Activated B cell treated with CpG ODN at 0.5 μM for 24 hours (primary cell): ENCODE results near the gene OSBPL5. TPM values are rescaled to one million over a fixed set of nuclear protein-coding genes. Genes with fewer than 3 reads are reported as not detected.

Source experiments
- ATAC-seq: fragments of 200-7000 bp; cut with Tn5 transposase; one replicate; pipeline ENCODE4 v1.10.0; 2021; ENCODE audit warnings: low read depth, mild to moderate bottlenecking, moderate library complexity
- CTCF ChIA-PET: fragments of 350-600 bp; sonication (Branson Sonifier 250); formaldehyde crosslinking; loops from one replicate; lab custom pipeline; 2021; ENCODE audit warnings: antibody characterized with exemption; lab: Charles Lee
- POLR2A ChIA-PET: fragments of 350-600 bp; sonication (Branson Sonifier 250); formaldehyde crosslinking; loops from one replicate; lab custom pipeline; 2021; ENCODE audit warnings: antibody characterized with exemption; lab: Charles Lee
- DNase-seq: peaks from one replicate; pipeline ENCODE4 v3.0.0; 2022
- H3K27ac Mint-ChIP-seq: one replicate; pipeline ENCODE4 v1.8.0; 2020; ENCODE audit warnings: mixed read lengths
- H3K27me3 Mint-ChIP-seq: one replicate; pipeline ENCODE4 v1.8.0; 2021; ENCODE audit warnings: mixed read lengths
- H3K36me3 Mint-ChIP-seq: one replicate; pipeline ENCODE4 v1.8.0; 2021; ENCODE audit warnings: low read depth, mixed read lengths
- H3K4me1 Mint-ChIP-seq: one replicate; pipeline ENCODE4 v1.8.0; 2021; ENCODE audit warnings: mixed read lengths
- H3K4me3 Mint-ChIP-seq: one replicate; pipeline ENCODE4 v1.8.0; 2020; ENCODE audit warnings: mild to moderate bottlenecking, mixed read lengths
- H3K9me3 Mint-ChIP-seq: one replicate; pipeline ENCODE4 v1.8.0; 2020; ENCODE audit warnings: mixed read lengths
- CTCF ChIP-seq: fragments of 200-600 bp; IDR thresholded peaks from one replicate; pipeline ENCODE4 v1.8.0; 2022; ENCODE audit warnings: antibody characterized with exemption, mild to moderate bottlenecking
- intact Hi-C: fragments of 100-400 bp; cut with micrococcal nuclease; formaldehyde crosslinking; loops from one replicate; pipeline ENCODE4 v1.15.1; 2024
- total RNA-seq: library from RNA; stranded (reverse); gene quantifications from 2 replicates; pipeline ENCODE4 v1.2.3, GENCODE V29; 2022

OSBPL5 gene
- total RNA-seq, 1 donor from 2014 or later: not detected

- Mint-ChIP-seq H3K36me3 (no peaks in the 10 kb centered on the region), H3K4me3 (no peak overlapping the region), H3K27ac (no peak overlapping the region), H3K27me3 (peaks cover 4% of the 10 kb centered on the region), H3K4me1 (no peaks in the 10 kb centered on the region), H3K9me3 (no peaks in the 10 kb centered on the region)
- CTCF ChIA-PET: no interaction called here
- POLR2A ChIA-PET: no interaction called here
- ATAC-seq (no peak), DNase-seq (no peak)
- intact Hi-C loops: no loop called here
- no peak for TF ChIP-seq CTCF
Observed at GRCh38 chr11:3200388-3201111, 35.4 kb upstream of the OSBPL5 start.

- no peak overlapping the region for H3K27ac Mint-ChIP-seq
- peaks cover 4% of the 10 kb centered on the region for H3K27me3 Mint-ChIP-seq
- intact Hi-C loops: no loop called here
- H3K4me1 Mint-ChIP-seq: no peaks in the 10 kb centered on the region
- ChIA-PET POLR2A (no interaction called here), CTCF (no interaction called here)
- no peak for ATAC-seq
- no peaks in the 10 kb centered on the region for H3K9me3 Mint-ChIP-seq
- no peaks in the 10 kb centered on the region for H3K36me3 Mint-ChIP-seq
- TF ChIP-seq CTCF: no peak
- DNase-seq: no peak
- H3K4me3 Mint-ChIP-seq: no peak overlapping the region
Observed at GRCh38 chr11:3199537-3200295, 34.6 kb upstream of the OSBPL5 start.

GRCh38 chr11:3198815-3199214, 33.7 kb upstream of the OSBPL5 start:
- POLR2A ChIA-PET: no interaction called here
- Mint-ChIP-seq H3K4me1 (no peaks in the 10 kb centered on the region), H3K27ac (no peak overlapping the region), H3K9me3 (no peaks in the 10 kb centered on the region), H3K36me3 (no peaks in the 10 kb centered on the region), H3K27me3 (peaks cover 4% of the 10 kb centered on the region), H3K4me3 (no peak overlapping the region)
- CTCF ChIA-PET: no interaction called here
- intact Hi-C loops: no loop called here
- DNase-seq (no peak), ATAC-seq (no peak)
- no peak for TF ChIP-seq CTCF

GRCh38 chr11:3197878-3198528, 32.9 kb upstream of the OSBPL5 start:
- H3K27ac Mint-ChIP-seq: no peak overlapping the region
- no peak overlapping the region for H3K4me3 Mint-ChIP-seq
- CTCF ChIA-PET: no interaction called here
- peaks cover 4% of the 10 kb centered on the region for H3K27me3 Mint-ChIP-seq
- H3K36me3 Mint-ChIP-seq: no peaks in the 10 kb centered on the region
- no peaks in the 10 kb centered on the region for H3K4me1 Mint-ChIP-seq
- intact Hi-C loops: no loop called here
- no peak for TF ChIP-seq CTCF
- DNase-seq: no peak
- POLR2A ChIA-PET: no interaction called here
- no peaks in the 10 kb centered on the region for H3K9me3 Mint-ChIP-seq
- ATAC-seq: no peak
